ENCODE data around the gene ING2.
"Not testable (repeated sequence)": the region's sequence is repeated elsewhere in the genome, so short reads cannot be mapped to it uniquely, and the experiment has no call there.

The ING2 gene

GRCh38 chr4:183504930-183505610 is at the start of gene ING2:
ING2 (plus strand) TSS chr4:183505058; CDS start chr4:183505196, 138 bp downstream.
- Mint-ChIP-seq H3K4me3 (peak within 1 kb of the TSS; percentile 95), H3K9me3 (no peaks in the 10 kb centered on the region), H3K27me3 (ENCODE audit: low read depth, poor library complexity) (no peaks in the 10 kb centered on the region), H3K4me1 (peaks cover 27% of the 10 kb centered on the region), H3K36me3 (ENCODE audit: low read depth) (peaks cover 2% of the 10 kb centered on the region), H3K27ac (peak within 1 kb of the TSS; percentile 99)
- TF ChIP-seq CTCF (IDR thresholded peaks at IDR 0.05): no peak
- DNase-seq: no peak

GRCh38 chr4:183455431-183456195 is 49.2 kb upstream of the ING2 start:
- Mint-ChIP-seq H3K36me3 (ENCODE audit: low read depth) (peaks cover 72% of the 10 kb centered on the region), H3K4me1 (no peaks in the 10 kb centered on the region), H3K9me3 (peaks cover 13% of the 10 kb centered on the region), H3K27me3 (ENCODE audit: low read depth, poor library complexity) (peaks cover 3% of the 10 kb centered on the region), H3K27ac (peak overlapping the region; percentile 46), H3K4me3 (no peak overlapping the region)
- TF ChIP-seq CTCF (IDR thresholded peaks at IDR 0.05): no peak
- DNase-seq: no peak

GRCh38 chr4:183458005-183458404 is 46.9 kb upstream of the ING2 start:
- DNase-seq: no peak
- H3K27ac Mint-ChIP-seq: no peak overlapping the region
- H3K4me1 Mint-ChIP-seq: no peaks in the 10 kb centered on the region
- H3K9me3 Mint-ChIP-seq: peaks cover 13% of the 10 kb centered on the region
- H3K4me3 Mint-ChIP-seq: no peak overlapping the region
- H3K27me3 Mint-ChIP-seq (ENCODE audit: low read depth, poor library complexity): peaks cover 3% of the 10 kb centered on the region
- no peak for TF ChIP-seq CTCF (IDR thresholded peaks at IDR 0.05)
- peaks cover 59% of the 10 kb centered on the region for H3K36me3 Mint-ChIP-seq (ENCODE audit: low read depth)

- not testable (repeated sequence) for H3K4me1 Mint-ChIP-seq; H3K27me3 Mint-ChIP-seq (ENCODE audit: low read depth, poor library complexity); H3K4me3 Mint-ChIP-seq; DNase-seq; H3K27ac Mint-ChIP-seq
- H3K9me3 Mint-ChIP-seq: peaks cover 34% of the 10 kb centered on the region
- H3K36me3 Mint-ChIP-seq (ENCODE audit: low read depth): peaks cover 59% of the 10 kb centered on the region
These were observed 40.8 kb upstream of the ING2 start for GRCh38 chr4:183463903-183464619.

GRCh38 chr4:183465879-183466278 is 39.0 kb upstream of the ING2 start:
- not testable (repeated sequence) for DNase-seq
- peaks cover 68% of the 10 kb centered on the region for H3K36me3 Mint-ChIP-seq (ENCODE audit: low read depth)

GRCh38 chr4:183467246-183467645 is 37.6 kb upstream of the ING2 start:
- no peaks in the 10 kb centered on the region for H3K4me1 Mint-ChIP-seq

More at GRCh38 chr4:183465879-183466278, 39.0 kb upstream of the ING2 start:
- H3K9me3 Mint-ChIP-seq: peaks cover 41% of the 10 kb centered on the region
- H3K27me3 Mint-ChIP-seq (ENCODE audit: low read depth, poor library complexity); H3K4me3 Mint-ChIP-seq; H3K4me1 Mint-ChIP-seq; H3K27ac Mint-ChIP-seq: not testable (repeated sequence)

More at GRCh38 chr4:183467246-183467645, 37.6 kb upstream of the ING2 start:
- Mint-ChIP-seq H3K27me3 (ENCODE audit: low read depth, poor library complexity) (peaks cover 3% of the 10 kb centered on the region), H3K9me3 (peaks cover 41% of the 10 kb centered on the region), H3K4me3 (no peak overlapping the region), H3K36me3 (ENCODE audit: low read depth) (peaks cover 68% of the 10 kb centered on the region), H3K27ac (no peak overlapping the region)
- no peak for TF ChIP-seq CTCF (IDR thresholded peaks at IDR 0.05)
- no peak for DNase-seq
